Endothelial cell (in vitro differentiated cells): ENCODE data around the gene KCNIP4. TPM values are rescaled to one million over a fixed set of nuclear protein-coding genes. Genes with fewer than 3 reads are reported as not detected.
A peak's percentile ranks its signal among the peaks of the same experiment; 100 is the strongest.
"Not testable (repeated sequence)": the region's sequence is repeated elsewhere in the genome, so short reads cannot be mapped to it uniquely, and the experiment has no call there.

Experiments used
- DNase-seq: peaks from one replicate; pipeline ENCODE4 v3.0.0; 2021; ENCODE audit warnings: low spot score
- H3K27ac Mint-ChIP-seq: one replicate; pipeline ENCODE4 v1.8.0; 2021; ENCODE audit warnings: mixed read lengths, inconsistent platforms; ENCODE audit not compliant: unreplicated experiment
- H3K27me3 Mint-ChIP-seq: one replicate; pipeline ENCODE4 v1.8.0; 2021; ENCODE audit warnings: mild to moderate bottlenecking, moderate library complexity, mixed read lengths, inconsistent platforms; ENCODE audit not compliant: unreplicated experiment
- H3K36me3 Mint-ChIP-seq: one replicate; pipeline ENCODE4 v1.8.0; 2021; ENCODE audit warnings: mild to moderate bottlenecking, low read depth, mixed read lengths, inconsistent platforms; ENCODE audit not compliant: unreplicated experiment
- H3K4me1 Mint-ChIP-seq: one replicate; pipeline ENCODE4 v1.8.0; 2021; ENCODE audit warnings: mild to moderate bottlenecking, mixed read lengths, inconsistent platforms; ENCODE audit not compliant: unreplicated experiment
- H3K4me3 Mint-ChIP-seq: one replicate; pipeline ENCODE4 v1.8.0; 2021; ENCODE audit warnings: mild to moderate bottlenecking, mixed read lengths, inconsistent platforms; ENCODE audit not compliant: unreplicated experiment
- H3K9me3 Mint-ChIP-seq: one replicate; pipeline ENCODE4 v1.8.0; 2021; ENCODE audit warnings: mixed read lengths, inconsistent platforms; ENCODE audit not compliant: unreplicated experiment
- total RNA-seq: library from RNA; stranded (reverse); fragmentation: NEBNext Ultra II Directional; extraction: Animal tissue kit (Norgen Biotek cat#: 25700); gene quantifications from one replicate; pipeline ENCODE4 v1.2.1, GENCODE V29; 2021; ENCODE audit not compliant: unreplicated experiment
- TF ChIP-seq, protein P1 (sequence below): fragments of 200-600 bp; sonication (generic); IDR thresholded peaks from one replicate; pipeline ENCODE4 v1.5.0; 2021; ENCODE audit warnings: antibody characterized with exemption; ENCODE audit not compliant: unreplicated experiment

The KCNIP4 gene
- total RNA-seq, 1 donor from 2014 or later, result 0.31 TPM

DNA sequence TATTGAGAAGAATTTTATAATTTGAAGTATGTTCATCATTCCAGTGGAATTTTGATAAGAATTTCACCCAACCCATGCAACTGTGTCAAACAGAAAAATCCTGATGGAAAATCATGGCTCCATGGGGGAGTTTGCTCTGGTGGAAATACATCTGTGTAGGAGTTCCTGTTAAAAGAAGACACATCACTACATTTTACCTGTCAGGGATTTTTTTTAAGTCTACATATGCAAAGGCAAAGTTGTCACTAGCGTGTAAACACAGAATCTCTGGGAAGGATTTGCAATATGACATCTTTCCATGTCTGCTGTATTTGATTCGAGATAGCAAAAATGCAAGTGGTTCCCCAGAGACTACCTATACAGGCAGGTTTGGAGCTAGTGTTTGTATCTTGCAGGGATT lies 581.0 kb downstream of the KCNIP4 start:
- no peak for DNase-seq
- TF ChIP-seq, protein P1, sequence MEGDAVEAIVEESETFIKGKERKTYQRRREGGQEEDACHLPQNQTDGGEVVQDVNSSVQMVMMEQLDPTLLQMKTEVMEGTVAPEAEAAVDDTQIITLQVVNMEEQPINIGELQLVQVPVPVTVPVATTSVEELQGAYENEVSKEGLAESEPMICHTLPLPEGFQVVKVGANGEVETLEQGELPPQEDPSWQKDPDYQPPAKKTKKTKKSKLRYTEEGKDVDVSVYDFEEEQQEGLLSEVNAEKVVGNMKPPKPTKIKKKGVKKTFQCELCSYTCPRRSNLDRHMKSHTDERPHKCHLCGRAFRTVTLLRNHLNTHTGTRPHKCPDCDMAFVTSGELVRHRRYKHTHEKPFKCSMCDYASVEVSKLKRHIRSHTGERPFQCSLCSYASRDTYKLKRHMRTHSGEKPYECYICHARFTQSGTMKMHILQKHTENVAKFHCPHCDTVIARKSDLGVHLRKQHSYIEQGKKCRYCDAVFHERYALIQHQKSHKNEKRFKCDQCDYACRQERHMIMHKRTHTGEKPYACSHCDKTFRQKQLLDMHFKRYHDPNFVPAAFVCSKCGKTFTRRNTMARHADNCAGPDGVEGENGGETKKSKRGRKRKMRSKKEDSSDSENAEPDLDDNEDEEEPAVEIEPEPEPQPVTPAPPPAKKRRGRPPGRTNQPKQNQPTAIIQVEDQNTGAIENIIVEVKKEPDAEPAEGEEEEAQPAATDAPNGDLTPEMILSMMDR, result no peak
- Mint-ChIP-seq H3K4me3 (no peak overlapping the region), H3K27ac (no peak overlapping the region), H3K27me3 (peaks cover 2% of the 10 kb centered on the region), H3K9me3 (no peaks in the 10 kb centered on the region), H3K36me3 (no peaks in the 10 kb centered on the region), H3K4me1 (peaks cover 15% of the 10 kb centered on the region)

DNA sequence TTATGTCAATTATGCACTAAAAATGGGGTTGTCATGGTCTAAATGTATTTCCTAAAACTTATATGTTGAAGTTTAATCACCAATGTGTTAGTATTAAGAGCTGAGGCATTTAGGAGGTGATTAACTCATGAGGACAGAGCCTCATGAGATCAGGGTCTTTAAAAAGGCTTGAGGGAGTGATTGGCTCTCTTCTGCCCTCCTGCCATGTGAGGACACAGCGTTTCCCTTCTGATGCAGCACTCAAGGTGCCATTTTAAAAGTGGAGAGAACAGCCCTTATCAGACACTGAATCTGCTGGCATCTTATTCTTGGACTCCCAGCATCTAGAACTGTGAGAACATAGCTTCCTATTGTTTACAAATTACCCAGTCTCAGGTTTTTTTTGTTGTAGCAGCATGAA lies 581.7 kb downstream of the KCNIP4 start:
- Mint-ChIP-seq H3K36me3 (no peaks in the 10 kb centered on the region), H3K27ac (no peak overlapping the region), H3K9me3 (no peaks in the 10 kb centered on the region), H3K4me3 (no peak overlapping the region), H3K4me1 (peaks cover 16% of the 10 kb centered on the region), H3K27me3 (peaks cover 2% of the 10 kb centered on the region)
- DNase-seq, result no peak
- TF ChIP-seq, protein P1, result no peak

DNA sequence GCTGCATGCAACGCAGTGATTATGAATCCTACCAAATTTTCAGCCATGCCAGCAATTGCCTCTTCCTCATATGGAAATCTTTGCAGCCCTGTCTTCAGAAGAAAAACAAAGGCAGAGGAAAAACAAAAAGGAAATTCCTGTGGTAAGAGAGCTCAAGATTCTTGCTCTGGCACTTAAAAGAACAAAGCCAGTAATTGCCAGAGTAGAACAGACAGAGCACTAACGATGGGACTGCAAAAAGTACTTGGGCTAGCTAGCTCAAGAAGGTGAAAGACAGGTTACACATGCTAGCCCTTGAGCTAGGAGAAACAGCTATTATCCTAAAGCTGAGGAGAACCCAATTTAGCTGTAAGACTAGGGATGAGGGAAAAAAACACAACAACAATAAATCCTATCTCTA lies 582.3 kb downstream of the KCNIP4 start:
- Mint-ChIP-seq H3K27me3 (peaks cover 2% of the 10 kb centered on the region), H3K4me1 (peaks cover 18% of the 10 kb centered on the region), H3K36me3 (no peaks in the 10 kb centered on the region), H3K4me3 (no peak overlapping the region), H3K27ac (peak overlapping the region; percentile 38), H3K9me3 (no peaks in the 10 kb centered on the region)
- TF ChIP-seq, protein P1, result no peak
- no peak for DNase-seq

DNA sequence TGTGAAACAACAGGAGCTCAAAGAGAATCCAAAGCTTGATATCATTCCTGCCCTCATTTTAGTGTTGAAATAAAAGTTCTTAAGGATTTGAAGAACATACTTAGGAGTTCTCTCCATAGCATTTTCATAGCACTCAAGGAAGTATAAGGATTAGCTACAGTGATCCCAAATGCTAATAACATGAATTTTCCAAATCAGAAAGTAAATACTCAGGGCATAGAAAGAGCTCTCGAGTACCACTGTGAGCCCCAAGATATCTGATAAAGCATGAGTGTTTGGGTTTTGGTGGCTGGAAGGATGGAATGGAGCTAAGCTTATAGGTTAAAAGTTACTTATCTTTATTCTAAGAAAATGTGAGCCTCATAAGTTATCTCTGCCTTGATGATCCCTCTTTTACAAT lies 584.9 kb downstream of the KCNIP4 start:
- H3K4me1 Mint-ChIP-seq, result peaks cover 18% of the 10 kb centered on the region
- DNase-seq, result no peak
- H3K36me3 Mint-ChIP-seq, result no peaks in the 10 kb centered on the region
- no peak overlapping the region for H3K4me3 Mint-ChIP-seq
- H3K27ac Mint-ChIP-seq, result no peak overlapping the region
- H3K9me3 Mint-ChIP-seq, result no peaks in the 10 kb centered on the region
- TF ChIP-seq, protein P1, result no peak
- H3K27me3 Mint-ChIP-seq, result no peaks in the 10 kb centered on the region

DNA sequence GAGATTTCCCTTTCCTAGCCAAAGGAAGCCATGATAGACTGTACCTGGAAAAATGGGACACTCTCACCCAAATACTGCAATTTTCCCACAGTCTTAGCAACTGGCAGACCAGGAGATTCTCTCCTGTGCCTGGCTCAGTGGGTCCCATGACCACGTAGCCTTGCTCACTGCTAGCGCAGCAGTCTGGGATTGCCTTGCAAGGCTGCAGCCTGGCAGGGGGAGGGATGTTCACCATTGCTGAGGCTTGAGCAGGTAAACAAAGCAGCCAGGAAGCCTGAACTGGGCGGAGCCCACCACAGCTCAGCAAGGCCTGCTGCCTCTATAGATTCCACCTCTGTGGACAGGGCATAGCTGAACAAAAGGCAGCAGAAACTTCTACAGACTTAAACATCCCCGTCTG lies 596.2 kb downstream of the KCNIP4 start:
- not testable (repeated sequence) for H3K4me3 Mint-ChIP-seq, H3K27me3 Mint-ChIP-seq, H3K27ac Mint-ChIP-seq, H3K4me1 Mint-ChIP-seq, H3K36me3 Mint-ChIP-seq, DNase-seq, H3K9me3 Mint-ChIP-seq

DNA sequence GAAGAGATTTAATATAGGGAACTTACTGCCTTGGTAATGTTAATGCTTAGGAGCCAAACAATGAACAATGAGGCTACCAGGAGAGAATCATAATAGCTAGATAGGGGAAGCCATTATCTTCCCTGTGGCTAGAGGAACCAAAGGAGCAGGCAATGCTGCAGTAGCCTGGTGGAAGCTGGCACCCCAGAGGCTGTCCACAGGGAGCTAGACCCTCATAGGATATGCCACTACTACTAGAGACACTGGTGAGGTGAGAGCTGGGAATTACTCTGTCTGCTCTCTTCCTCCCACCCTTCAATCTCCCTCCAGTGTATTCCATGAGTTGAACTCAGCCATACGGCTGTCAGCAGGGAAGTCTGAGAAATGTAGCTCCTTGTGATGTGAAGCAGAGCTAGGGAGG lies 601.4 kb downstream of the KCNIP4 start:
- H3K27me3 Mint-ChIP-seq, result peaks cover 2% of the 10 kb centered on the region
- H3K27ac Mint-ChIP-seq, result no peak overlapping the region
- no peaks in the 10 kb centered on the region for H3K36me3 Mint-ChIP-seq
- TF ChIP-seq, protein P1, result no peak
- no peak overlapping the region for H3K4me3 Mint-ChIP-seq
- no peak for DNase-seq
- H3K9me3 Mint-ChIP-seq, result no peaks in the 10 kb centered on the region
- H3K4me1 Mint-ChIP-seq, result peaks cover 12% of the 10 kb centered on the region
